ENCODE measurements around the gene FABP6.
"Not testable (repeated sequence)": the region's sequence is repeated elsewhere in the genome, so short reads cannot be mapped to it uniquely, and the experiment has no call there.

FABP6 gene

DNA sequence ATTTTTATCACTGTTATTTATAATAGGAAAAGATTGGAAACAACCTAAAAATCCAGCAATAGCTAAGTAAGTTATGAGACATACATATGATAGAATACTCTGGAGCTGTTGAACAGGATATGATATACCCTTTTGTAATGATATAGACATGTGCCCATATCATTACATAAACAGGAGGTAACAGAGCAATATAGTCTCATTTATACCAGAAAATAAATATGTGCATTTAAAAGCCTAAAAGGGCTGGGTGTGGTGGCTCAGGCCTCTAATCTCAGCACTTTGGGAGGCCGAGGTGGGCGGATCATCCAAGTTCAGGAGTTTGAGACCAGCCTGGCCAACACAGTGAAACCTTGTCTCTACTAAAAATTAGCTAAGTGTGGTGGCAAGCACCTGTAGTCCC lies 2.3 kb upstream of the FABP6 start:
- no peak for DNase-seq

- DNase-seq: no peak
Observed at GRCh38 chr5:160230686-160231527, 1.6 kb downstream of the FABP6 start.

GRCh38 chr5:160231783-160232342 lies 2.6 kb downstream of the FABP6 start:
- no peak for DNase-seq

DNA sequence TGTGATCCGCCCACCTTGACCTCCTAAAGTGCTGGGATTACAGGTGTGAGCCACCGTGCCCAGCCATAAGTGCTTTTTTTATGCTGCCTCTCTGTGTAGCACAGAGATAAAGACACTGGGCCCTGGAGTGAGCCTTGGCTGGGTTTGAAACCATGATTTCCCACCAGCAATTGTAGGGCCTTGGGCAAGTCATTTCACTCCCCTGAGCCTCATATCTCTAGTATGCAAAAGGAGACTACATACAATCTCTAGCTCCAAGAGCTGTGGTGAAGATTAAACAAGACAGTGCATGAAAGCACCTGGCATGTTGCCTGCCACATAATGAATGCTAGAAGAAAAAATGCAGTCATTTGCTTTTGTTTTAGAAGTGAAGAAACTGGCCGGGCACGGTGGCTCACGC lies 3.9 kb downstream of the FABP6 start:
- no peak for DNase-seq

- no peak for DNase-seq
Observed at GRCh38 chr5:160235731-160236130, 6.4 kb downstream of the FABP6 start.

- DNase-seq: no peak
Observed at GRCh38 chr5:160237571-160238093, 8.3 kb downstream of the FABP6 start.

GRCh38 chr5:160240350-160240749 lies 11.0 kb downstream of the FABP6 start:
- no peak for DNase-seq

DNA sequence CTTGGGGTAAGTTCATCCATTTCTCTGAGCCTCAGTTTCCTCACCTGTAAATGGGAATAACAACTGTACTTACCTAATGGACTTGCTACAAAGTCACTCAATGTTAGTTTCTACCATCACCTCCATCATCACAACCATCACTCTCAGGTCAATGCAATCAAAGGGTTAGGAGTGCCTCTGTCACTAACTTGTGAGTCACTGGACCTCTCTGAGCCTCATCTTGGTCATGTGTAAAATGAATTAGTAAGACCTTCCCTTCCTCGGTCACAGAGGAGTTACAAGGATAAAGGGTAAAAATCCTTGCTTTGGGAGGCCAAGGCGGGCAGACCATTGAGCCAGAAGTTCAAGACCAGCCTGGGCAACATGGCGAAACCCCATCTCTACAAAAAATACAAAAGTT lies 12.8 kb downstream of the FABP6 start:
- no peak for DNase-seq

DNA sequence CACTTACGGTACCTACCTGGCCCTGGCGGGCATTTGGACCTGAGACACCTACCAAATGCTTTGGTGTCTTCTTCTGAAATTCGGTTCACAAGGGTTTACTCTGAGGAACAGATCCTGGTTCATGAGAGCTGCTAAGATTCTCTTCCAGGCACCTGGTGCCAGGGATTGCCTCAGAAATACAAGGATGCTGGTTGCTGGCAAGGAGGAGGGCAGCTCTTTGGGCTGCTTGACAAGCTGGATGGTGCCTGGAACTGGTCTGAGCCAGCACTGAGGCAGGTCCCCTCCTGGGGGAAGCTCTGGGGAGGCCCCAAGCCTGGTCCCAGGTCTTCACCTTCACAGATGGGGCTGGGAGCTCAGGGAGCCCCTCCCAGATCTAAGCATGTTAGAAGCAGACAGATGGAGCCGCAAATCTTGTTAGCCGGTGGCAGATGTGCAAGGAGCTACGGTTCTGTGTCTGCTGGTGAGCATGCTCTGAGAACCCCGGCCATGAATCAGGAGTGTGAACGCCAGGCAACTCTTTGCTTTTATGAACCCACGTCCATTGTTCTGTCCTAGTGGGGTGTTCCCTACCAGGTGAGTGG lies 16.3 kb downstream of the FABP6 start:
- no peak for DNase-seq

DNA sequence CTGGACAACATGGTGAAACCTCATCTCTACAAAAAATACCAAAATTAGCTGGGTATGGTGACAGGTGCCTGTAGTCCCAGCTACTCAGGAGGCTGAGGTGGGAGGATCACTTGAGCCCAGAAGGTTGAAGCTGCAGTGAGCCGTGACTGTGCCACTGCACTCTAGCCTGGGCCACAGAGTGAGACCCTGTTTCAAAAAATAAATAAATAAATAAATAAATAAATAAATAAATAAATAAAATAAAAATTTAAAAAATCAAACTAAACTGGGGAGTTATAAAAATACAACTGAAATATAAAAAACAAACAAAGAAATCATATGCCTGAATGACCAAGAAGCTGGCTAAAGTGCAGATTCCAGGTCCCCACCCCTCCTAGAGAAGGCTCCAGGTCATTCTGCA lies 20.3 kb downstream of the FABP6 start:
- not testable (repeated sequence) for DNase-seq

- no peak for DNase-seq
Observed at GRCh38 chr5:160250226-160250625, 20.9 kb downstream of the FABP6 start.

DNA sequence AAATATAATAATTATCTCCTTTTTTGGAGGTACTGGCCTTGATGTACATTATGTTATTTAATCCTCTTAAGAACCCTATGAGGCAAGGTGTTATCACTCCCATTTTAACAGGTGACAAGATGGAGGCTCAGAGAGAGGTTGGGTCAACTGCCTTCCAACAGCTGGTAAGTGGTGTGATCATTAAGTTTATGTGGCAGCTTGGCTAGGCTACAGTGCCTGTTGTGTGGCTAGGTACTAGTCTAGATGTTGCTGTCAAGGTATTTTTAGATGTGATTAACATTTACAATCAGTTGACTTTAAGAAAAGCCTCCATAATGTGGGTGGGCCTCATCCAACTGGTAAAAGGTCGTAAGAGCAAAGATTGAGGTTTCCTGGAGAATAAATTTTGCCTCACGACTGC lies 21.5 kb downstream of the FABP6 start:
- no peak for DNase-seq

DNA sequence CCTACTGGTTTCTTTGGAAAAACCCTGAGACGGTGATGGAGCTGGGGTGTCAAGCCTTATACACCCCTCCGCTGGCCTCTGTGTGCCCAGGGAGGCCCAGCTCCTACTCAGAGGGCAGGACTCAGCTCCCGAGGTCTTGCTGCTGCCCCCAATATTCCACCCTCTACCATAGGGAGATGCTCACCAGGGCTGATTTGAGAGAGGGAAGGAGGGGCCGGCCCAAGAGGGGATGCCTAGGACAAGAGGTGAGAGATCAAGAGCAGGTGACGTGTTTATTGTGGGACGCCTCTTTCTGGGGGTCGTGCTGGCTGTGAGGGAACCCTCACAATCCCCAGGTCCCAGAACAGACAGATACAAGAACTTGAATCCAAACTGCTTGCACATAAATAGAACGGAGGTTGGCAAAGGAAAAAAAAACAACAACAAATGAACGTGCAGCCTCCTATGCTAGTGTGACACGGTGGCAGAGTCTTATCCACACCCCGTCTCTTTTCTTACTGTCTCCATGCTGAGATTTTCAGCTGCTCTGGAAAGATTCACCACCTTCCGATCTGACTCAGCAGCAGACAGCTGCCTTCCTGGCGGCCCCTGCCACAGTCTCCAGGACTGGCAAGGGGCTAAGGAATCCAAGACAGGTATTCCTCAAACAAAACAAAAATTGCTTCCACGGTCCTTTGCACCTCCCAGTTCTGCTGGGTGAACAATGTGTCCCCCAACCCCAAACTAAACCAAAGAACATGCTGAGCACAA lies 22.3 kb downstream of the FABP6 start:
- no peak for DNase-seq

GRCh38 chr5:160252916-160253315 lies 23.6 kb downstream of the FABP6 start:
- DNase-seq: no peak

DNA sequence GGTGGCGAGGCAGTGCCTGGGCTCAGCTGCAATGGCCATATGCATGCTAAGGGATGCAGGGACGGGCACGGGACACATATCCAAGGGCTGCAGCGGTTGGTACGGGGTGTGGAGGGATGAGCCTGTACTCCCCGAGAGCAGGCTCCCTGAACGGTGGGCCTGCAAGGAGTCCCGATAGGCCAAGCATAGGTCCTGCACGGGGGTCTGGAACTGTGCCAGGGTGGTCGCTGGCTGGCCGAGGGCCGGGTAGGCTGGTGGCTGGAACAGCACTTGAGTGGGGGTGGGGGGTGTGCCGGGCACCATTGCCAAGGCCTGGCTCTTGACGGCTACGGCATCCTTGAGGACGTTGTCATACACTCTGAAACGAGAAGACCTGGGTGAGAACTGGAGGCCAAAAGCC lies 24.1 kb downstream of the FABP6 start:
- DNase-seq: no peak

GRCh38 chr5:160254706-160255105 lies 25.4 kb downstream of the FABP6 start:
- DNase-seq: no peak

- DNase-seq: no peak
Observed at GRCh38 chr5:160259341-160259740, 30.0 kb downstream of the FABP6 start.

DNA sequence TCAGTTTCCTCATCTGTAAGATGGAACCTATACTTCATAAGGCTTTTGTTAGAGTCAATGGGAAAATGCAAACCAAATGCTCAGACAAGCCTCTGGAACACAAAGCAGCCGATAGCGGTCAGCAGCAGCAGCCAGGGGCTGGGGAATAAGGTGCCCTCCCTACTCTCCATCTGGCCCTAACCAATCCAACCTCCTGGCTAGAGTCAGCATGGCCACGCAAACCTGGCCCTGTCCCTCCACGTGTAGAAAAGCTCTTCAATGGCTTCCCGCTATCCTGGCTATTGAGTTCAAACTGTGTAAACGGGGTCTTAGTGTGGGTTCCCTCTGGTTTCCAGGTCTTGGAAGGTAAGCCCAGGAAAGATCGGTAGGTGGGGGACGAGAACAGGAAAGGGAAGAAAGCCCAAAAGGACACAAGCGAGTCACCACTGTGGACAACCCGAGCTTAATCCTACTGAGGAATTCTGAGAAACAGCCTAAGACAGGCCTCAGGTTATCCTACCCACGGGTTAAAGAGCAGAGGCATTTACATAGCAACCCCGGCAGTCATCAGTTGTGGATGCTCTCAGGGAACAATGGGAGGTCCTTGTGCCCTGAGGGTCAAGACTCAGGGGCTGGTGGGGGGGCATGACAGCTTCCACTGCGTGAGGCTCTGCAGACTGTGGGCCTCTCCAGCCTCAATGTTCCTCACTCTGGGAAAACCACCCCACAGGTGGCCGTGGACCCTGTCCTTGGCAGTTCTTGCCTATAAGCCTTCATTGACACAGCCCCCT lies 30.9 kb downstream of the FABP6 start:
- DNase-seq: no peak

- DNase-seq: no peak
Observed at GRCh38 chr5:160260881-160261815, 31.8 kb downstream of the FABP6 start.

DNA sequence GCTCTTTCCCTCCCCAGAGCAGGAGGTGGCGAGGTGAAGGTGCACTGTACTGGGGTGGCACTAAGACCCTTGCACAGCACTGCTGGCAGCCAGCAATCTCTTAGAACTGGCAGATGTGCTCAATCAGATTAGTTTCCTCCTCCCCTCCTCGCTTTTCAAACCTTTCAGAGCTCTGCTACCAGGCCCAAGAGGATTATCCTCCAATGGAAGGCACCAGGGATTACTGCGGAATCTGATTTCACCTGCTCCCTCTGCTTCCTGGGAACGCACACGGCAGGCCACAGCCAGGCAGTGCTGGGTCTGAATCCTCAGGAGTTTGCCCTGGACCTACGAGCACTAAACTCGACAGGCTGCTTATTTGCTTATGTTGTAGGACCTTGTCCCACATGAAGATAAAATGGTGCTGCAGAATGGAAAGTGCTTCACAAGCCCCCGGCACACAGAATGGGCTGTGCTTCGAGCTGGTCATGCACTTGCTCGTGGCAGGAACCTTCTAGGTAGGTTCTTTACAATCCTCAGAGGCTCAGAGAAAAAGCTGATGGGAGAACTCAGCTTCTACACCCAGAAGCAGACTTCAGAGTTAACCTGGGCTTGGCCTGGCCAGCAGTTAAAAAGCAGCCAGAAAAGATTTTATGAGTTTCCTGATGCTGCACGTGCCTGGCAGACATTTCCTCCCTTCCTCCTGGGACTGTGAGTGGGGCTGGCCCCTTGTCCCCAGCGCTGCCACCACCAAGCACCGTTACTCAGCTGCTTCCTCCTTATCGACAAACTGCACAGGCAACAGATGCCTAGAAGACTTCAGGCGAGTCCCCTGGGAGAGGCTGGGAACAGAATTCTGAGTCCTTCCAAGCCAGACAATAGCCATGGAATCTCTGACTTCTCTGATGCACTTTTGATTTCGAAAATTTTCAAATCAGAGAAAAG lies 33.1 kb downstream of the FABP6 start:
- DNase-seq: no peak
